ENCODE data around the gene PPTC7.
"Not testable (repeated sequence)": the region's sequence is repeated elsewhere in the genome, so short reads cannot be mapped to it uniquely, and the experiment has no call there.

PPTC7 gene

GRCh38 chr12:110550981-110551380 lies 32.1 kb downstream of the PPTC7 start:
- in situ Hi-C loops (cut with MboI; ENCODE audit: low pct_unique_long_range_greater_than_20kb, low sequenced_read_pairs, unreplicated experiment): no loop called here
- TF ChIP-seq CTCF (IDR thresholded peaks at IDR 0.05; ENCODE audit: extremely low read depth, insufficient read depth, missing control alignments): no peak
- no peak for DNase-seq (ENCODE audit: low spot score)

GRCh38 chr12:110549716-110550115 lies 33.4 kb downstream of the PPTC7 start:
- DNase-seq (ENCODE audit: low spot score): no peak
- no peak for TF ChIP-seq CTCF (IDR thresholded peaks at IDR 0.05; ENCODE audit: extremely low read depth, insufficient read depth, missing control alignments)
- in situ Hi-C loops (cut with MboI; ENCODE audit: low pct_unique_long_range_greater_than_20kb, low sequenced_read_pairs, unreplicated experiment): no loop called here

GRCh38 chr12:110548678-110549077 lies 34.4 kb downstream of the PPTC7 start:
- in situ Hi-C loops (cut with MboI; ENCODE audit: low pct_unique_long_range_greater_than_20kb, low sequenced_read_pairs, unreplicated experiment): no loop called here
- no peak for DNase-seq (ENCODE audit: low spot score)
- no peak for TF ChIP-seq CTCF (IDR thresholded peaks at IDR 0.05; ENCODE audit: extremely low read depth, insufficient read depth, missing control alignments)

DNA sequence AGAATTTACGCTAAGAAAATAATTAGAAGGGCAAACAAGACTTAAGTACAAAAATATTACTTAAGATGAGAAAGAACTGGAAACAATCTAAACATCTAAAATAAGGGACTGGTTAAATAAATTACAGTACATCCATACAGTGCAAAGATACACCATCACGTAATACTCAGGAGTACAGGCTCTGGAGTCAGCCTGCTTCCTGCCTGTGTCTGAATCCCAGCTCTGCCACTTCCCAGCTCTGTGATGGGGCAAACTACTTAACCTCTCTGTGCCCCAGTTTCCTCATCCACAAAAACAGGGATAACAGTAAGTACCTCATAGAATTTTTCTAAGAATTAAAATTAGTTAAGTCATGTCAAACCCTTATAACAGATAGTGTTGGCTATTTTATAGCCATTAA lies 36.0 kb downstream of the PPTC7 start:
- in situ Hi-C loops (cut with MboI; ENCODE audit: low pct_unique_long_range_greater_than_20kb, low sequenced_read_pairs, unreplicated experiment): no loop called here

DNA sequence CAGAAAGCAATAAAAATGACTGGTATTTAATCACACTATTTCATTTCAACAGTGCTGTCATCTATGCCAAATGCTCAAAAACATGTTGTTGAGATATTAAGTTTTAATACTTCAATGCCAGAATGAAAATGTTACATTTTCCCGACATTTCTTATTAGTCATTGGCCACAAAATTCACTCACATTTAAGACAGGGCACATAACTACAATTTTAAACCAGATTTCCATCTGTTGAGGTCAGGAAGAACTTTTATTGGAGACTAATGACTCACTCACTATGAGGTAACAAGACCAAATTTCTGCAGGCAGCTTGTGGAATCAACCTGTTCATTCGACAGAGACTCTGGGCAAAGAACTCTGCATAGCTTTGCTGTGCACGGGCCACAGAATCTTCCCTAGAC lies 36.8 kb downstream of the PPTC7 start:
- in situ Hi-C loops (cut with MboI; ENCODE audit: low pct_unique_long_range_greater_than_20kb, low sequenced_read_pairs, unreplicated experiment): no loop called here
- no peak for DNase-seq (ENCODE audit: low spot score)
- TF ChIP-seq CTCF (IDR thresholded peaks at IDR 0.05; ENCODE audit: extremely low read depth, insufficient read depth, missing control alignments): no peak

More for the DNA sequence above, 36.0 kb downstream of the PPTC7 start:
- no peak for DNase-seq (ENCODE audit: low spot score)
- no peak for TF ChIP-seq CTCF (IDR thresholded peaks at IDR 0.05; ENCODE audit: extremely low read depth, insufficient read depth, missing control alignments)

GRCh38 chr12:110545812-110546211 lies 37.3 kb downstream of the PPTC7 start:
- DNase-seq (ENCODE audit: low spot score): no peak
- in situ Hi-C loops (cut with MboI; ENCODE audit: low pct_unique_long_range_greater_than_20kb, low sequenced_read_pairs, unreplicated experiment): no loop called here
- TF ChIP-seq CTCF (IDR thresholded peaks at IDR 0.05; ENCODE audit: extremely low read depth, insufficient read depth, missing control alignments): no peak

- in situ Hi-C loops (cut with MboI; ENCODE audit: low pct_unique_long_range_greater_than_20kb, low sequenced_read_pairs, unreplicated experiment); DNase-seq (ENCODE audit: low spot score): not testable (repeated sequence)
Observed at GRCh38 chr12:110545259-110545658, 37.9 kb downstream of the PPTC7 start.
